Suprapubic skin (tissue), 4 donors: ENCODE measurements around the gene DLGAP4. TPM values are rescaled to one million over a fixed set of nuclear protein-coding genes. Genes with fewer than 3 reads are reported as not detected.

ENCODE experiments used
- DNase-seq, 2 donors: peaks; one replicate each; pipeline ENCODE4 v3.0.0-alpha.2; 2019; ENCODE audit warnings: low spot score in 2 of 2
- H3K27ac ChIP-seq: fragments of 200-600 bp; sonication (generic); one replicate; pipeline ENCODE4 v1.5.1; 2019
- H3K27me3 ChIP-seq: fragments of 200-600 bp; sonication (generic); one replicate; pipeline ENCODE4 v1.5.1; 2019
- H3K36me3 ChIP-seq: fragments of 200-600 bp; sonication (generic); one replicate; pipeline ENCODE4 v1.5.1; 2019
- H3K4me1 ChIP-seq: fragments of 200-600 bp; sonication (generic); one replicate; pipeline ENCODE4 v1.5.1; 2019
- H3K4me3 ChIP-seq: fragments of 200-600 bp; sonication (generic); one replicate; pipeline ENCODE4 v1.5.1; 2019; ENCODE audit warnings: mild to moderate bottlenecking
- H3K9me3 ChIP-seq: fragments of 200-600 bp; sonication (generic); one replicate; pipeline ENCODE4 v1.5.1; 2019
- CTCF ChIP-seq, 2 donors: fragments of 200-600 bp in 1 of 2; fragments of 450-650 bp in 1 of 2; sonication (generic) in 1 of 2; IDR thresholded peaks; one replicate each; pipeline ENCODE4 v1.5.1; 2016 to 2019; ENCODE audit warnings: antibody characterized with exemption in 2 of 2, mild to moderate bottlenecking in 1 of 2, moderate library complexity in 1 of 2
- EP300 ChIP-seq: sonication (generic); formaldehyde crosslinking; IDR thresholded peaks from one replicate; pipeline ENCODE4 v1.6.1; 2017; ENCODE audit warnings: antibody characterized with exemption
- POLR2A ChIP-seq, 2 donors: fragments of 450-650 bp; IDR thresholded peaks; one replicate each; pipeline ENCODE4 v1.6.1; 2017; ENCODE audit warnings: antibody characterized with exemption in 2 of 2, mild to moderate bottlenecking in 2 of 2, moderate library complexity in 2 of 2
- POLR2AphosphoS5 ChIP-seq, 3 donors: sonication (generic); formaldehyde crosslinking; IDR thresholded peaks; one replicate each; pipeline ENCODE4 v1.6.1; 2017; ENCODE audit warnings: antibody characterized with exemption in 3 of 3
- WGBS: methylation state at CpG from one replicate; pipeline ENCODE4 v1.1.5; 2018; 5-methylcytosine and 5-hydroxymethylcytosine counted together
- total RNA-seq, 4 donors: library from RNA; depleted of rRNA; stranded (reverse); fragments of >200 nt; gene quantifications; one replicate each; pipeline ENCODE4 v1.1.0, GENCODE V29; 2016

The DLGAP4 gene
- total RNA-seq, 4 donors from 2014 or later, result 69.5 to 120 (median 96.8) TPM

- Histone ChIP-seq H3K36me3 (no peaks in the 10 kb centered on the region), H3K27me3 (peaks cover 42% of the 10 kb centered on the region), H3K9me3 (no peaks in the 10 kb centered on the region), H3K4me1 (no peaks in the 10 kb centered on the region), H3K4me3 (no peak overlapping the region), H3K27ac (no peak overlapping the region)
- no peak for TF ChIP-seq POLR2AphosphoS5 (IDR thresholded peaks at IDR 0.05)
- TF ChIP-seq POLR2A (IDR thresholded peaks at IDR 0.05), result no peak
- TF ChIP-seq CTCF (IDR thresholded peaks at IDR 0.05), result no peak
- no peak for TF ChIP-seq EP300
- 68% methylated on average over 16 of the region's 22 CpGs for WGBS
- no peak for DNase-seq
Observed at GRCh38 chr20:36341331-36342020, 35.3 kb downstream of the DLGAP4 start.

GRCh38 chr20:36342331-36343120, 36.4 kb downstream of the DLGAP4 start:
- Histone ChIP-seq H3K4me1 (no peaks in the 10 kb centered on the region), H3K4me3 (no peak overlapping the region), H3K36me3 (no peaks in the 10 kb centered on the region), H3K27ac (no peak overlapping the region), H3K27me3 (peaks cover 31% of the 10 kb centered on the region), H3K9me3 (no peaks in the 10 kb centered on the region)
- no peak for DNase-seq
- WGBS, result 72% methylated on average over 8 of the region's 8 CpGs
- TF ChIP-seq POLR2A (IDR thresholded peaks at IDR 0.05), result no peak

- DNase-seq, result no peak
- H3K36me3 ChIP-seq, result no peaks in the 10 kb centered on the region
- WGBS, result 69% methylated on average over 5 of the region's 5 CpGs
- H3K9me3 ChIP-seq, result no peaks in the 10 kb centered on the region
- TF ChIP-seq POLR2AphosphoS5 (IDR thresholded peaks at IDR 0.05), result no peak
- no peak for TF ChIP-seq CTCF (IDR thresholded peaks at IDR 0.05)
- no peak for TF ChIP-seq POLR2A (IDR thresholded peaks at IDR 0.05)
- TF ChIP-seq EP300, result no peak
- no peak overlapping the region for H3K4me3 ChIP-seq
- no peaks in the 10 kb centered on the region for H3K4me1 ChIP-seq
- H3K27ac ChIP-seq, result no peak overlapping the region
- H3K27me3 ChIP-seq, result peaks cover 28% of the 10 kb centered on the region
Observed at GRCh38 chr20:36343641-36344040, 37.5 kb downstream of the DLGAP4 start.

- DNase-seq, result no peak
- no peaks in the 10 kb centered on the region for H3K4me1 ChIP-seq
- 15% methylated on average over 3 of the region's 4 CpGs for WGBS
- no peak overlapping the region for H3K4me3 ChIP-seq
- H3K27me3 ChIP-seq, result peaks cover 18% of the 10 kb centered on the region
- no peak for TF ChIP-seq POLR2AphosphoS5 (IDR thresholded peaks at IDR 0.05)
- TF ChIP-seq EP300, result no peak
- no peak for TF ChIP-seq CTCF (IDR thresholded peaks at IDR 0.05)
- no peak for TF ChIP-seq POLR2A (IDR thresholded peaks at IDR 0.05)
- no peaks in the 10 kb centered on the region for H3K36me3 ChIP-seq
- H3K9me3 ChIP-seq, result no peaks in the 10 kb centered on the region
- no peak overlapping the region for H3K27ac ChIP-seq
Observed at GRCh38 chr20:36344517-36345132, 38.5 kb downstream of the DLGAP4 start.

GRCh38 chr20:36346256-36346655, 40.1 kb downstream of the DLGAP4 start:
- Histone ChIP-seq H3K36me3 (no peaks in the 10 kb centered on the region), H3K27me3 (peaks cover 2% of the 10 kb centered on the region), H3K27ac (no peak overlapping the region), H3K9me3 (no peaks in the 10 kb centered on the region), H3K4me1 (no peaks in the 10 kb centered on the region), H3K4me3 (no peak overlapping the region)
- WGBS, result 85% methylated on average over 3 of the region's 3 CpGs
- TF ChIP-seq EP300 (no peak), CTCF (IDR thresholded peaks at IDR 0.05) (no peak)
- no peak for DNase-seq
